ENCODE results near the gene GRIK4.
"Not testable (repeated sequence)": the region's sequence is repeated elsewhere in the genome, so short reads cannot be mapped to it uniquely, and the experiment has no call there.

GRIK4 gene

GRCh38 chr11:121023848-121024751, 512.6 kb downstream of the GRIK4 start, which contains the start of gene TBCEL:
Gene TBCEL, plus strand, starts transcription at chr11:121024102. Its CDS starts 21,589 bp downstream, at chr11:121045691.
- DNase-seq = peak; percentile 87
- peak within 1 kb of the TSS; percentile 83 for H3K4me3 Mint-ChIP-seq
- H3K27ac Mint-ChIP-seq = peak within 1 kb of the TSS; percentile 88
- H3K4me1 Mint-ChIP-seq (ENCODE audit: low read depth) = peaks cover 27% of the 10 kb centered on the region
- peaks cover 5% of the 10 kb centered on the region for H3K36me3 Mint-ChIP-seq (ENCODE audit: low read depth)
- H3K9me3 Mint-ChIP-seq = no peaks in the 10 kb centered on the region
- peaks cover 4% of the 10 kb centered on the region for H3K27me3 Mint-ChIP-seq

GRCh38 chr11:121024989-121025388, 513.4 kb downstream of the GRIK4 start:
- H3K27ac Mint-ChIP-seq = peak overlapping the region; percentile 77
- peaks cover 5% of the 10 kb centered on the region for H3K36me3 Mint-ChIP-seq (ENCODE audit: low read depth)
- peaks cover 3% of the 10 kb centered on the region for H3K27me3 Mint-ChIP-seq

DNA sequence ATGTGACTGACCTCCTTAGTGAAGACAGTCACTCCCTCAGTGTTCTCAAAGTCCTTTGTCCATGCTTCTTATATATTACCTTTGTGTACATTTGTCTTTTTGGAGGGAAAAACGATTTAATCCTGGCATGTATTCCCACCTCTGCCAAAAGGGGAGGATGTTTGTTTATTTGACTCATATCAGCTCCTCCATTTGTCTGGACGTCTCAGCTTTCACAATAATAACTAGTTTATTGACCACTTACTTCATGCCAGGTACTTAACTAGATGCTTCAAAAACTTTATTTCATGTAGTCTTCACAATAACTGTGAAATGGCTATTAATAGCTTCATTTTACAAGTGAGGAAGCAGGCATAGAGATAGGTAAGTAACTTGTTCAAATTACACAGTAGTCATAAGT, 517.6 kb downstream of the GRIK4 start:
- Mint-ChIP-seq H3K9me3 (no peaks in the 10 kb centered on the region), H3K4me3 (no peak overlapping the region), H3K27me3 (no peaks in the 10 kb centered on the region), H3K4me1 (ENCODE audit: low read depth) (peaks cover 30% of the 10 kb centered on the region), H3K27ac (no peak overlapping the region), H3K36me3 (ENCODE audit: low read depth) (peaks cover 3% of the 10 kb centered on the region)
- no peak for DNase-seq

More at GRCh38 chr11:121024989-121025388, 513.4 kb downstream of the GRIK4 start:
- H3K9me3 Mint-ChIP-seq = no peaks in the 10 kb centered on the region
- no peak for DNase-seq
- H3K4me1 Mint-ChIP-seq (ENCODE audit: low read depth) = peaks cover 31% of the 10 kb centered on the region
- H3K4me3 Mint-ChIP-seq = peak overlapping the region; percentile 83

DNA sequence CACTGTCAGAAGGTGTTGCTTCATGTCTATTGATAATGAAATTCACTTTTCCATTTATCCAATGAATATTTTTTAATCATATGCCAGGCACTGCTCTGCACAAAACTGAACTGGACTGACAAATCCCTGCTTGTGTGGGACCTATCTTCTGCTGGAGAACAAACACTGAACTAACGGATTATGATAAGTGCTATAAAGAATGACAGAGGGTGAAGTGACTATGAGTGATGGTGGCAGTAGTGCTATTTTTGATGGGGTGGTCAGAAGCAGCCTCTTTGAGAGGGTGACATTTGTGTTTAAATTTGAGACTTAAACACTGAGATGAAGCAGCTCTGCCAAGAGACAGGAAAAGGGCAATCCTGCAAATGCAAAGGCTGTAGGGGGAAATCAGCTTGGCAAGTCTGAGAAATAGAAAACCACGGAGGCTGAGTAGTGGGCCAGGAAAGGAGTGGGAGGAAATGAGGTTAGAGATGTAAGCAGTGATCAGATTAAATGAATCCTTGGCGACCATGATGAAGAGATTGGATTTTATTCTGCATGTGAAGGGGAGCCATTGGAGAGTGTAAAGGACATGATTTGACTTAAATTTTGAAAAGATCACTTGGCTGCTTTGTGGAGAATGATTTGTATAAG, 518.4 kb downstream of the GRIK4 start:
- Mint-ChIP-seq H3K9me3 (no peaks in the 10 kb centered on the region), H3K36me3 (ENCODE audit: low read depth) (no peaks in the 10 kb centered on the region), H3K4me3 (no peak overlapping the region), H3K27me3 (no peaks in the 10 kb centered on the region), H3K4me1 (ENCODE audit: low read depth) (peaks cover 27% of the 10 kb centered on the region), H3K27ac (no peak overlapping the region)
- no peak for DNase-seq

- Mint-ChIP-seq H3K4me1 (ENCODE audit: low read depth) (peaks cover 30% of the 10 kb centered on the region), H3K9me3 (no peaks in the 10 kb centered on the region), H3K27ac (no peak overlapping the region), H3K36me3 (ENCODE audit: low read depth) (no peaks in the 10 kb centered on the region), H3K4me3 (no peak overlapping the region), H3K27me3 (no peaks in the 10 kb centered on the region)
- no peak for DNase-seq
Measured at GRCh38 chr11:121031167-121031566, 519.6 kb downstream of the GRIK4 start.

- H3K9me3 Mint-ChIP-seq; DNase-seq; H3K4me3 Mint-ChIP-seq; H3K36me3 Mint-ChIP-seq (ENCODE audit: low read depth); H3K27me3 Mint-ChIP-seq; H3K27ac Mint-ChIP-seq: not testable (repeated sequence)
- H3K4me1 Mint-ChIP-seq (ENCODE audit: low read depth) = peaks cover 33% of the 10 kb centered on the region
Measured at GRCh38 chr11:121031648-121032047, 520.1 kb downstream of the GRIK4 start.

DNA sequence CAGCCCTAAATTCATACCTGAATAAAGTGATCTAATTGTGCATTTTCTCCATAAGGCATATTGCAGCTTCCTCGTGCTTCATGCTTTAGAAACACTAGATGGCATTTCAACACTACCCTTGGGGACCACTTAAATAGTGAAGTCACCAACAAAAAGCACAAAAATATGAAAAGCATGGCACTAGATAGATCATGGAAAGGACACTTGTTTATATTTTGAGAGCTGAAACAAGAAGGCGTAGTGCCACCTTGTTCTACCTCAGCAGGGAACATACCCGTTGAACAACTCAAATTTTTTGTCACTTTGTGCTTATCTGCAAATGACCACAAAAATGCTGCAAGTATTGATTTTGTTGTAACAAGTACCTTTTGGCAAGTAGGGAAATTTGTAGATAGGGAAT, 521.0 kb downstream of the GRIK4 start:
- no peak overlapping the region for H3K4me3 Mint-ChIP-seq
- peaks cover 27% of the 10 kb centered on the region for H3K4me1 Mint-ChIP-seq (ENCODE audit: low read depth)
- H3K9me3 Mint-ChIP-seq = no peaks in the 10 kb centered on the region
- H3K27me3 Mint-ChIP-seq = no peaks in the 10 kb centered on the region
- H3K27ac Mint-ChIP-seq = no peak overlapping the region
- no peak for DNase-seq
- H3K36me3 Mint-ChIP-seq (ENCODE audit: low read depth) = no peaks in the 10 kb centered on the region

DNA sequence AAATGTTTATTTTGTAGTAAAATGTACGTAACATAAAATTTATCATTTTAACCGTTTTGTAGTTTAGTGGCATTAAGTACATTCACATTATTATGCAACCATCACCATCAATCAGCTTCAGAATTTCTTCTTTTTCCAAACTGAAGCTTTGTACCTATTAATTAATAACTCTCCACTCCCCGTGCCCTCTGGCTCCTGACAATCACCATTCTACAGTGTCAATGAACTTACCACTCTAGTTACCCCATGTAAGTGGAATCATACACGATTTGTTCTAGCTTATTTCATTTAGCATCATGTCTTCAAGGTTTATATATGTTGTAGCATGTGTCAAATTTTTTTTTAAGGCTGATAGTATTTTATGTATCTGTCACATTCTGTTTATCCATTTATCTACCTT, 522.1 kb downstream of the GRIK4 start:
- no peak for DNase-seq
- H3K36me3 Mint-ChIP-seq (ENCODE audit: low read depth) = no peaks in the 10 kb centered on the region
- H3K27ac Mint-ChIP-seq = no peak overlapping the region
- H3K9me3 Mint-ChIP-seq = no peaks in the 10 kb centered on the region
- peaks cover 27% of the 10 kb centered on the region for H3K4me1 Mint-ChIP-seq (ENCODE audit: low read depth)
- H3K27me3 Mint-ChIP-seq = no peaks in the 10 kb centered on the region
- no peak overlapping the region for H3K4me3 Mint-ChIP-seq

DNA sequence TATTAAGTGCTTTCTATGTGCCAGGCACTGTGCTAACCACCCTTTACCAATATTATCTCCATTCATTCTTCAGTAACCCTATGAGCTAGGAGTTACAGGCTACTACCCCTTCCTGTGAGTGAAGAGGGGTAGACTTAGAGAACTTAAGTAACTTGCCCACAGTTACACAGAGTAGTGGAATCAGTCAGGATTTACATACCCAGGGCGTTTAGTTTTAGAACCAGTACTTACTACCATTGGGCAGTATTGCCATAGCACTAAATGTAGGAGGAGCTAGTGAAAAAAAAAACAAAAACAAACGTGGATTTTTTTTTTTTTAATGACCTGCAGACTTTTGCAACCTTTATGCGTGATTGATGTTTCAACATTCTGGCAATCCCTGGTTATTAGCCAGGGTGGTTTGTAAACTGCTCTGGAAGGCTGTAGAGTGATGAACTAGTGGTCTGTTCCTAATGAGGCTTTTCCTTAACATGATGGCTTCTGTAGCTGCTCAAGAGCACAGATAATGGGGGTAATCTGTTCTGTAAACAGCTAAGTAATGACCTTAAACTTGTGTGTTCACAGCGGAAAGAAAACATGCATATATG, 523.7 kb downstream of the GRIK4 start:
- H3K36me3 Mint-ChIP-seq (ENCODE audit: low read depth) = no peaks in the 10 kb centered on the region
- no peaks in the 10 kb centered on the region for H3K9me3 Mint-ChIP-seq
- H3K27ac Mint-ChIP-seq = no peak overlapping the region
- no peaks in the 10 kb centered on the region for H3K27me3 Mint-ChIP-seq
- H3K4me1 Mint-ChIP-seq (ENCODE audit: low read depth) = peaks cover 22% of the 10 kb centered on the region
- H3K4me3 Mint-ChIP-seq = no peak overlapping the region
- no peak for DNase-seq

DNA sequence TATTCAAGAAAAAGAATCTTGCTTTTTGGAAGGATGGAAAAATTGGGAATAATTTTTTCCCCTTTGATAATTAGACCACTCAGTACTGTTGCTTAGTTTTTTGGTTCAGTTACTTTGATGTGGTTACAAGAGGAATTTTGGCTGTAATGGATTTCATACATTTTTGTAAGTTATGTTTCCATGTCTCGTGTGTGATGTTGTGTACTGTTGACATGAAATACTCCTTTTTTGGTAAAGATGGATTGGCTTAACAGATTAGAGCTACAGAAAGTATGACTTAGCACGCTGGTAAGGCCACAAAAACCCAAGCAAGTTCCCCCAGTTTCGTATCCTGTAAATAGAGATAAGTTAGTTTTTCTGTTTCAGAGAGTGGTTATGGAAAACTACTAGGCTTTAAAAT, 524.2 kb downstream of the GRIK4 start:
- no peak for DNase-seq

GRCh38 chr11:121037016-121037415, 525.5 kb downstream of the GRIK4 start:
- H3K4me3 Mint-ChIP-seq = no peak overlapping the region
- H3K36me3 Mint-ChIP-seq (ENCODE audit: low read depth) = no peaks in the 10 kb centered on the region
- no peaks in the 10 kb centered on the region for H3K9me3 Mint-ChIP-seq
- DNase-seq = no peak
- peaks cover 20% of the 10 kb centered on the region for H3K4me1 Mint-ChIP-seq (ENCODE audit: low read depth)
- H3K27me3 Mint-ChIP-seq = no peaks in the 10 kb centered on the region
- no peak overlapping the region for H3K27ac Mint-ChIP-seq

More for the DNA sequence above, 524.2 kb downstream of the GRIK4 start:
- no peaks in the 10 kb centered on the region for H3K9me3 Mint-ChIP-seq
- no peaks in the 10 kb centered on the region for H3K27me3 Mint-ChIP-seq
- peaks cover 20% of the 10 kb centered on the region for H3K4me1 Mint-ChIP-seq (ENCODE audit: low read depth)
- H3K4me3 Mint-ChIP-seq = no peak overlapping the region
- no peaks in the 10 kb centered on the region for H3K36me3 Mint-ChIP-seq (ENCODE audit: low read depth)
- H3K27ac Mint-ChIP-seq = peak overlapping the region; percentile 31
